GM15510 (cell line): ENCODE data around the gene CDH24.

Source experiments
- POLR2A ChIP-seq: IDR thresholded peaks from 3 replicates; pipeline ENCODE4 v1.6.1; 2011; ENCODE audit warnings: borderline replicate concordance; ENCODE audit not compliant: insufficient read length; ENCODE audit errors: extremely low read depth

CDH24 gene

DNA sequence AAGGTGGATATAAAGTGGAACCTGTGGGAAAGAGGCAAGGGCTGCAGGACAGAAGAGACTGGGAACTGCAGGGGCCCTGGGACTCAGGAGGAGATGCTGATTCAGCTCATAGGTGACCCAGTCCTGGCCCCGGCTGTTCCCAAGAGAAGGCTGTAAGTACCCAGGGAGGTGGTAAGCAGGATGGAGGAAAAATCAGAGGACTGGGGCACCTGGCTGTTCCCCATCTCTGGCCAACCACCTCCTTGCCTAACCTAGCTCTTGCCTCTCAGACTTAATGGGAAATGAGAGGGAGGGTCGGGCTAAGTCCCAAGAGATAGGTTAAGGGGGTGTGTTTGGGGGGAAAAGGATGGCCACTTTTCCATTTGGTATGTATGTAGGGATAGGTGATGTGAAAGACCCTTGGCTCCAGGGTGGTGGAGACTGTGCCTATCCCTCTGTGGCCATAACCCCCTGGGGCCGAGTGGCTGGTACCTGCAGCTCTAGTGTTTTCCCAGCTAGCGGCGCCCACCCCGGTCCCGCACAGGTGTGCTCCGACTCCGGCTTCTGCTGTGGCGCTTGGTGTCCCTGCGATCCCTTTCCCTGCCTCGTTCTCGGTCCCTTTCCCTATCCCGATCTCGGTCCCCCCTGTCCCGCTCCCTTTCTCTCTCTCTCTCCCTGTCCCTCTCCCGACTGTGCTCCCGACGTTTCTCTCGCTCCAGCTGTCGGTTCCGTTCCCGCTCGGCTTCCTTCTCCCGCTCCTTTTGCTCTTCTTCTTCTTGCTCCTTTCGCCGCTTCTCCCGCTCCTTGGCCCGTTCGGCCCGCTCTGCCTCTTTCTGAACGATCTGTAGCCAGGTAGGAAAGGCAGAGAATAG is 1.6 kb upstream of the CDH24 start:
- no peak for TF ChIP-seq POLR2A

GRCh38 chr14:23057757-23058653 is 685 bp upstream of the CDH24 start:
- TF ChIP-seq POLR2A = peak; percentile 10

DNA sequence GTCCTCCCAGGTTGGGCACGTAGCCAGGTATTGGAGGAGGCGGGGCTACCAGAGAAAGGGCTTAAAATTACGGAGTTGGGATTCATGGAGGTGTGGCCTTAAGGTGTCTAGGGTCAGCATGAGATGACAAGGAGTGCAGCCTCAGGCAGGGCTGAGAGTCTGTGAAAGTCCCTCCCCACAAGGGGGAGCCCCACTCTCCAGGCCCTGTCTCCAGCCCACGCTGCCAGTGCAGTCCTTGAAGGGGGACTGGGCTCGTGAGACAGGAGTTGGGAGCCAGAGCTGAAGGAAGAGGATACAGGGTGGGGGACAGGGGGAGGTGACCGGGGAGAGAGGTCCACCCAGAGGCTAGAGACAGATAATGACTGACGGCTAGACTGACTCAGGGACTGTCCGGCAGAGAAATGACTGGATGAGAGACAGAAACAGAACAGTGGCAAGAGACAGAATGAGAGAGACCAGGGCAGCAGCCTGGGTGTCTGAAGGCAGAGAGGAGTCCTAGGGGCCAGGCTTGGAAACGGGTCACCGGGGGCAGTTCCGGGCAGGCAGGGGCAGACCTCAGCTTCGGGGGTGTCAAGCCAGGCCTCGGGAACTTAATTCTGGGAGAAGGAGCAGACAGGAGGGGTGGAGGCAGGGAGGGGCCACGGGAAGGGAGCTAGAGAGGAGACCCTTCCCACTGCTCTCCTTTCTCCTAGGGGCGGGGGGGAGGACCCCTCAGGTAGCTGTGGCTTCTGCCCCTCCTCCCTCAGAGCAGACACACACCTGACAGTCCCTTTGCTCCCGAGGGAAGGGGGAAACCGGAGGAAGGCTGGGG is 970 bp downstream of the CDH24 start:
- TF ChIP-seq POLR2A = no peak

DNA sequence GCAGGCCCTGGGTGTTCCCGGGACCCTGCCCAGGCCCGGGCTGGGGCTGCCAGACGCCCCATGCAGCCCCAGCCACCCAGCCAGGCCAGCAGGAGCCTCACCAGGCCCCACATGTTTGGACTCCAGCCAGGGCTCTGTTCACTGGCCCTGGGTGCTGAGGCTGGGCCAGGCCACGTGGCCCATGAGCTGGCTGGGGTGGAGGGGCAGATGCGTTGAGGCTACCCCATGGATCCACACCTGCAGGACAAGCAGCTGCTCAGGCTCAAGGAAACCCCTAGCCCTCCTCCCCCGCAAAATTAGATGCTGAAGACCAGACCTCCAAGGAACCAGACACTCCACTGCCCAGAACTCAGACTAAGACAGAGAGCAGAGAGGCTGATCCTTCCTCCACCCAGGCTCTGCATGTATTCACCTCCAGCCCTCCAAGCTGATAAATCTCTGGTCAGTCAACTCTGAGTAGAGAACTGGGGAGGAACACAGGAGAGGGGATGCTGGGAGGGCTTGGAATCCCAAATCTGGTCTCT is 1.6 kb downstream of the CDH24 start:
- no peak for TF ChIP-seq POLR2A

DNA sequence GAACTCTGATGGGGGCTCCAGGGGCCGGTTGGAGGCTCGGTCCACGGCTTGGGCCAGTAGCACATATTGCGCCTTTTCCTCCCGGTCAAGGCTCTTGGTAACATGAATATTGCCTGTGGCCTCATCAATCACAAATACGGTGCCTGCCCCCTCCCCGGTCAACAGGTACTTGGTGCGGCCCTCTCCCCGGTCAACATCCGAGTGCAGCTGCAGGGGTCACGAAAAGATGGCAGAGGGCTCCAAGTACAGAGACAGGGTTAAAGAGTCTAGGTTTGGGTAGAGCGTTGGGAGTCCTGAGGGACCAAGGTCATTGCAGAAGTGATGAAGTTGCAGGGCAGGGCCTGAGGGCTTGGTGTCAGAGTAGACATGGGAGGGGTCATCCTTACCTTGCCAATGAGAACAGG is 2.2 kb downstream of the CDH24 start:
- no peak for TF ChIP-seq POLR2A

- no peak for TF ChIP-seq POLR2A
Observed at GRCh38 chr14:23054000-23054811, 3.1 kb downstream of the CDH24 start.

GRCh38 chr14:23053426-23053825 is 3.9 kb downstream of the CDH24 start:
- TF ChIP-seq POLR2A = no peak

DNA sequence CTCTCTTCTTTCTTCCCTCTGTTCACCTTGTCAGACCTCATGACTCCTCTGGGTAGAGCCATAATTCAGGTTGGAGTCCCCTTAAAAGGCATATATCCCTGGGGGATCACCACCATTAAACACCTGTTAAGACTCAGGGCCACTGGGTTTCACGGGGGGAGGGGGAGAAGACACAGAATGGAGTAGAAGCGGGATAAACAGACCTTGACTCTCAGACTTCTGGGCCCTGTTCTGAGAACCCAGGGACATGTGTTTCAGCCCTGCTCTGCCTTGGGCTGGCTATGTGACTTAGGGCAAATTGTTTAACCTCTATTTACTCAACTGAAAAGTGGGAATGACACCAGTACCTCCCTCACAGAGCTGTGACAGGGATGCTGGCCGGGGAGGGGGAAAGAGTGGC is 4.6 kb downstream of the CDH24 start:
- TF ChIP-seq POLR2A = no peak

DNA sequence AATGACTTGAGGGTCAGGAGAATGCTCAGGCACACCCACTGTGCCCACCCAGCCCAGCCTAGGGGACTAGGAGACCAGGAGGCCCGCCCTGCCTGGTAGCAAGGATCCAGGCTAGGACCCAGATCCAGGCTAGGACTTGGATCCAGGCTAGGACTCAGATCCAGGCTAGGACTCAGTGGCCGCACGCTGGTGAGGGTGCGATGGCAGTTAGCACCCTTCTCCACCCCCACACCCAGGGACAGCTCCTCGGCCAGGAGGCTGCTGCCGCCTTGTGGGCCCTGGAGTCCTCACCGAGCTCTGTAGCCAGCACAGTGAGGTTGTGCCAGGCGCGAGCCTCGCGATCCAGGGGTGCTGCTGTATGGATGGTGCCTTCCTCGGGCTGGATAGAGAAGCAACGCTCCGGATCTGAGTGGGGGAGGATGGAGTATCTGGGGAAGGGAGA is 5.1 kb downstream of the CDH24 start:
- no peak for TF ChIP-seq POLR2A

DNA sequence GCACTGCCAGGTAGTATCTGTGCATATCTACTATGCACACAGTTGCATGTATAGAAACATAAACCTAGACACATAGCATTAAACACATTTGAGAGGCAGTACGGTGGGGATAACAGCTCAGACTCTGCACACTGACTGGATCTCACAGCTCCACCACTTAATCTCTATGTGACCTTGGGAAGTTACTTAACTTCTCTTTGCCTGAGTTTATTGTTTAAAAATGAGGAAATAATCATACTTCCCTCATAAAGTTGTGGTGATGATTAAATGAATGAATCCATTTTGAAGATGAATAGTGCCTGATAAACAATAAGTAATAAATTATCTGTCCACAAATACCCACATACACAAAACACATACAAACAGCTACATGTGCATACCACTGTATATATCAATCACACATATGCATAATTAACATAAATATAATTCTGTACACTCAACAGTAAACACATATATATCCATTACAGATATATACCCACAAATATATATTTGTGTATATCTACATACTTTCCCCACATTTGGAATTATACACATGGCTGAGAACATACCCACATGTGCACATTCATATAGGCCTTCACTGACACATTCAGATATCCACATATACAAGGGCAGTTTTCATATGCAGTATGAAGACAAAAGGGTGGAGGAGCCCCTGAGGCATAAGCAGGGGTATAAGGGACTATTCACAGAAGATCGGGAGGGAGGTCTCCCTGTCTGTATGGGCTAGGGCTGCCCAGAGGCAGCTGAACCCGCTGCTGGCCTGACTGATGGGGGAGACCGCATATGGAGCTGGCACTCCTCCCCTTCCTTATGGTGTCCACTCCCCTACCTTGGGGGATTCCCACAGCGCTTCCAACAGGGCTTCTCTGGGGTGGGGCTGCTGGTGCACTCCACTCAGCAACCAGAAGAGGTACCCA is 5.9 kb downstream of the CDH24 start:
- TF ChIP-seq POLR2A = no peak

DNA sequence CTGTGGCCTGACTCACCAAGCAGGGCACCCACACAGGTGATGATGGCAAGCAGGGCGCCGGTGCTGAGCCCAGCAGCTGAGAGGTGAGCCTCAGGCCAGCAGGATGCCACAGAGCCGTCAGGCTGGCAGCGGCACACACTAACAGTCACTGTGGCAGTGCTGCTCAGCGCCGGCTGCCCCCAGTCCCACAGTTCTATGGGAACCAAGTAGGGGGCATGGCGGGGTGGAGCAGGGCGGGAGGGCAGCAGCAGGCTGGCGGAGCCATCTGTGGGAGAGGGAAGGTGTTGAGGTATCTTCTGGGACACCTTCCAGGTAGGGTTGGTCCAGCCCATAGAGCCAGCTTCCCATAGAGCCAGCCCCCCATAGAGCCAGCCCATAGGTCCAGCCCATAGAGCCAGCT is 8.3 kb downstream of the CDH24 start:
- TF ChIP-seq POLR2A = no peak

DNA sequence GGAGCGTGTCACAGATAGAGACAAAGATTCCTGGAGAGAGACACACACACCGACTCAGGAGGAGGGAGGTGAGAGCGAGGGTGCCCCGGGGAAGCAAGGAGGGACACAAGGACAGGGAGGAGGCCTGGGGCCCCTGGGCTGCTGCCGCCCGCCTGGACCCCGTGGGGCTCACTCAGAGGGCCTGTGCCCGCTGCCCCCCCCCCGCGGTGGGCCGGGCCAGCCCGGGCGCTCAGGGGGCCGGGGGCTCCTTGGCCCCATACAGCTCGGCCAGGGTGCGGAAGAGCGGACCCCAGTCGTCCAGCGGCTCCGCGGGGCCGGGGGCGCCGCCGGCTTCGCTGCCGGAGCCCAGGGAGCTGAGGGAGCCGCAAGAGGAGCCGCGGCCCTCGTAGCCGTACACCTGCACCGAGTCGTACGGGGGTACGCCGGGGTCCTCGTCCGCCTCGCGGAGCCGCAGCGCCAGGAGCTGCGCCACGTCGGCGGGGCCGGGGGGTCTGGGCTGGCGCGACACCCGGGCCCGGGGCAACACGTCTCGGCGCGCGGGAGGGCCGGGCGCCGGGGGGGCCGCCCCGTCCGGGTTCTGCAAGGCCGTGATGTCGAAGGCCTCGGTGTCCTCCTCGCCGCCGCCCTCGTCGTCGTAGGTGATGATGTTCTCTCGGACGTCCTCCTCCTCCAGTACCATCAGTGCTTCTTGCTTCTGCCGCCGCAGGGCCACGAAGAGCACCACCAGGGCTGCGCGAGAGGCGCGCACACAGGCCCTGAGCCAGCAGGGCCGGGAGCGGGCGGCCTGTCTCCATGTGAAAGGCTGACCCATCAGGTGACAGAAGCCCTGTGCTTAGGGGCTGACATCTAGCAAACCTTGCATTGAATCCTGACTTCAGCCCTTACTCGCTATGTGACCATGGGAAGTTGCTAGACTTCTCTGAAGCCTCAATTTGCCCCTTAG is 9.3 kb downstream of the CDH24 start:
- TF ChIP-seq POLR2A = no peak
